Naive thymus-derived CD8-positive, alpha-beta T cell (primary cell): ENCODE measurements around the gene NIPAL3. TPM values are rescaled to one million over a fixed set of nuclear protein-coding genes. Genes with fewer than 3 reads are reported as not detected.

Experiments used
- ATAC-seq, 2 donors: fragments of 150-1000 bp; cut with Tn5 transposase in 1 of 2; sonication (Bioruptor Pico), chemical (Tn5 transposase) in 1 of 2; 1 replicate in 1 of 2; 2 replicates in 1 of 2; pipeline ENCODE4 v1.10.0; 2021; ENCODE audit warnings: mild to moderate bottlenecking in 2 of 2, moderate library complexity in 2 of 2
- POLR2A ChIA-PET: fragments of 350-600 bp; sonication (Branson Sonifier 250); formaldehyde crosslinking; loops from one replicate; lab custom pipeline; 2021; ENCODE audit warnings: antibody characterized with exemption; lab: Charles Lee
- DNase-seq, 10 donors: peaks; one replicate each; pipeline versions ENCODE4 v3.0.0 to v3.0.0-alpha.2; 2020 to 2022
- H3K27ac Mint-ChIP-seq, 10 donors: one replicate each; pipeline ENCODE4 v1.8.0; 2020 to 2022; ENCODE audit warnings: mild to moderate bottlenecking in 10 of 10, mixed read lengths in 10 of 10, moderate library complexity in 4 of 10, inconsistent platforms in 1 of 10
- H3K27me3 Mint-ChIP-seq, 5 donors: one replicate each; pipeline ENCODE4 v1.8.0; 2021 to 2022; ENCODE audit warnings: mixed read lengths in 5 of 5
- H3K36me3 Mint-ChIP-seq, 3 donors: one replicate each; pipeline ENCODE4 v1.8.0; 2020 to 2022; ENCODE audit warnings: mixed read lengths in 3 of 3, mild to moderate bottlenecking in 2 of 3, inconsistent platforms in 1 of 3
- H3K4me1 Mint-ChIP-seq, 4 donors: one replicate each; pipeline ENCODE4 v1.8.0; 2021 to 2022; ENCODE audit warnings: mixed read lengths in 4 of 4
- H3K4me3 Mint-ChIP-seq, 10 donors: one replicate each; pipeline ENCODE4 v1.8.0; 2020 to 2022; ENCODE audit warnings: mild to moderate bottlenecking in 10 of 10, mixed read lengths in 10 of 10, moderate library complexity in 6 of 10, inconsistent platforms in 1 of 10
- H3K9me3 Mint-ChIP-seq, 9 donors: one replicate each; pipeline ENCODE4 v1.8.0; 2020 to 2022; ENCODE audit warnings: mixed read lengths in 9 of 9, mild to moderate bottlenecking in 3 of 9, inconsistent platforms in 1 of 9, moderate library complexity in 1 of 9
- polyA plus RNA-seq, 3 donors: library from polyadenylated mRNA; unstranded; fragments of 300-500 nt; fragmentation: Illumina TruSeq; gene quantifications; one replicate each; pipeline ENCODE4 v1.2.3, GENCODE V29; 2021
- total RNA-seq, 8 experiments: library from RNA in 2 of 8; stranded (reverse) in 2 of 8; gene quantifications; one replicate each; pipeline ENCODE4 v1.2.3 and lab custom pipeline; 2021 to 2026

Gene NIPAL3
- total and polyA plus RNA-seq, 5 experiments from 2014 or later = 57.5 to 90.4 (median 59.3) TPM

- ATAC-seq = peak; percentile 45 to 59
- peak overlapping the region; percentile 76 to 95 (median 94) for H3K27ac Mint-ChIP-seq
- H3K4me3 Mint-ChIP-seq = peak overlapping the region in 8 of 10 donors; percentile 0 to 77 (median 15)
- POLR2A ChIA-PET = interaction anchor here (0.8 to 3.8 kb wide), 9 partner anchors 15 to 205 kb away, joined by 3 to 16 read pairs (median 3); partner anchors contain the start of genes NIPAL3, RCAN3 and STPG1
- peaks cover 18 to 33% (median 30%) of the 10 kb centered on the region in 4 donors for H3K4me1 Mint-ChIP-seq
- peaks cover 0 to 17% (median 5%) of the 10 kb centered on the region in 3 donors for H3K36me3 Mint-ChIP-seq
- no peaks in the 10 kb centered on the region for H3K27me3 Mint-ChIP-seq
- H3K9me3 Mint-ChIP-seq = no peaks in the 10 kb centered on the region
- peak in 3 of 10 donors; percentile 18 to 37 (median 34) for DNase-seq
These were observed 22.5 kb upstream of the NIPAL3 start for GRCh38 chr1:24392982-24393650.

GRCh38 chr1:24393892-24394291 lies 21.7 kb upstream of the NIPAL3 start:
- ATAC-seq = no peak
- Mint-ChIP-seq H3K9me3 (no peaks in the 10 kb centered on the region), H3K27ac (peak overlapping the region in 9 of 10 donors; percentile 76 to 95 (median 94)), H3K36me3 (peaks cover 0 to 13% (median 3%) of the 10 kb centered on the region in 3 donors), H3K4me1 (peaks cover 18 to 33% (median 30%) of the 10 kb centered on the region in 4 donors), H3K4me3 (peak overlapping the region in 1 of 10 donors; percentile 62), H3K27me3 (no peaks in the 10 kb centered on the region)
- no peak for DNase-seq
- POLR2A ChIA-PET = interaction anchor here (0.8 to 1.8 kb wide), 5 partner anchors 14 to 197 kb away, joined by 3 to 10 read pairs (median 3); partner anchors contain the start of genes NIPAL3, RCAN3 and STPG1

- Mint-ChIP-seq H3K9me3 (no peaks in the 10 kb centered on the region), H3K27ac (peak overlapping the region in 1 of 10 donors; percentile 13), H3K4me3 (no peak overlapping the region), H3K4me1 (no peaks in the 10 kb centered on the region), H3K36me3 (peaks cover 0 to 17% (median 6%) of the 10 kb centered on the region in 3 donors), H3K27me3 (no peaks in the 10 kb centered on the region)
- POLR2A ChIA-PET = no interaction called here
- no peak for ATAC-seq
- DNase-seq = no peak
These were observed 15.5 kb upstream of the NIPAL3 start for GRCh38 chr1:24400065-24400464.

- POLR2A ChIA-PET = interaction anchor here (0.8 to 1.6 kb wide), 2 partner anchors 11 to 13 kb away, joined by 3 to 7 read pairs; partner anchors contain the start of gene STPG1
- H3K4me1 Mint-ChIP-seq = no peaks in the 10 kb centered on the region
- H3K9me3 Mint-ChIP-seq = peaks cover 0 to 6% (median 0%) of the 10 kb centered on the region in 9 donors
- H3K36me3 Mint-ChIP-seq = peaks cover 0 to 17% (median 10%) of the 10 kb centered on the region in 3 donors
- no peak for DNase-seq
- ATAC-seq = no peak
- no peak overlapping the region for H3K4me3 Mint-ChIP-seq
- H3K27ac Mint-ChIP-seq = no peak overlapping the region
- H3K27me3 Mint-ChIP-seq = no peaks in the 10 kb centered on the region
These were observed 11.8 kb upstream of the NIPAL3 start for GRCh38 chr1:24403806-24404205.

- Mint-ChIP-seq H3K4me3 (no peak overlapping the region), H3K9me3 (peaks cover 0 to 6% (median 0%) of the 10 kb centered on the region in 9 donors), H3K36me3 (peaks cover 0 to 8% (median 0%) of the 10 kb centered on the region in 3 donors), H3K4me1 (peaks cover under 1 to 10% (median 4%) of the 10 kb centered on the region in 4 donors), H3K27ac (no peak overlapping the region), H3K27me3 (no peaks in the 10 kb centered on the region)
- DNase-seq (no peak), ATAC-seq (no peak)
- POLR2A ChIA-PET = no interaction called here
These were observed 8.8 kb upstream of the NIPAL3 start for GRCh38 chr1:24406788-24407187.

GRCh38 chr1:24409535-24409934 lies 6.1 kb upstream of the NIPAL3 start:
- POLR2A ChIA-PET = interaction anchor here (0.6 to 1.0 kb wide), 2 partner anchors 9 to 95 kb away, joined by 3 to 4 read pairs; no protein-coding TSS in a partner anchor
- Mint-ChIP-seq H3K4me3 (no peak overlapping the region), H3K27ac (peak overlapping the region in 1 of 10 donors; percentile 17), H3K9me3 (peaks cover 0 to 6% (median 0%) of the 10 kb centered on the region in 9 donors), H3K27me3 (no peaks in the 10 kb centered on the region), H3K36me3 (peaks cover 0 to 8% (median 0%) of the 10 kb centered on the region in 3 donors), H3K4me1 (peaks cover 9 to 32% (median 24%) of the 10 kb centered on the region in 4 donors)
- ATAC-seq = no peak
- no peak for DNase-seq

GRCh38 chr1:24410750-24411149 lies 4.9 kb upstream of the NIPAL3 start:
- H3K4me3 Mint-ChIP-seq = no peak overlapping the region
- H3K36me3 Mint-ChIP-seq = peaks cover 0 to 8% (median 0%) of the 10 kb centered on the region in 3 donors
- no peaks in the 10 kb centered on the region for H3K27me3 Mint-ChIP-seq
- ATAC-seq (no peak), DNase-seq (no peak)
- H3K4me1 Mint-ChIP-seq = peaks cover 14 to 43% (median 34%) of the 10 kb centered on the region in 4 donors
- POLR2A ChIA-PET = no interaction called here
- H3K9me3 Mint-ChIP-seq = peaks cover 0 to 6% (median 0%) of the 10 kb centered on the region in 9 donors
- no peak overlapping the region for H3K27ac Mint-ChIP-seq

GRCh38 chr1:24411963-24412362 lies 3.6 kb upstream of the NIPAL3 start:
- POLR2A ChIA-PET = interaction anchor here (0.7 to 1.4 kb wide), 2 partner anchors 69 to 1847 kb away, joined by 3 to 4 read pairs; no protein-coding TSS in a partner anchor
- Mint-ChIP-seq H3K4me1 (peaks cover 23 to 55% (median 41%) of the 10 kb centered on the region in 4 donors), H3K27me3 (no peaks in the 10 kb centered on the region), H3K9me3 (peaks cover 0 to 6% (median 0%) of the 10 kb centered on the region in 9 donors), H3K36me3 (peaks cover 0 to 8% (median 0%) of the 10 kb centered on the region in 3 donors), H3K4me3 (peak overlapping the region in 6 of 10 donors; percentile 14 to 52 (median 36)), H3K27ac (peak overlapping the region in 3 of 10 donors; percentile 19 to 44 (median 41))
- ATAC-seq (no peak), DNase-seq (no peak)

GRCh38 chr1:24412408-24412807 lies 3.2 kb upstream of the NIPAL3 start:
- Mint-ChIP-seq H3K9me3 (peaks cover 0 to 6% (median 0%) of the 10 kb centered on the region in 9 donors), H3K27me3 (no peaks in the 10 kb centered on the region), H3K4me3 (peak overlapping the region in 9 of 10 donors; percentile 14 to 97 (median 90)), H3K36me3 (peaks cover 0 to 8% (median 0%) of the 10 kb centered on the region in 3 donors), H3K27ac (peak overlapping the region in 3 of 10 donors; percentile 19 to 44 (median 41)), H3K4me1 (peaks cover 25 to 60% (median 46%) of the 10 kb centered on the region in 4 donors)
- no peak for ATAC-seq
- POLR2A ChIA-PET = interaction anchor here (1.2 to 7.9 kb wide), 4 partner anchors 19 to 123 kb away, joined by 3 to 183 read pairs (median 6); partner anchors contain the start of gene RCAN3
- no peak for DNase-seq

- H3K4me1 Mint-ChIP-seq = peaks cover 28 to 70% (median 56%) of the 10 kb centered on the region in 4 donors
- H3K9me3 Mint-ChIP-seq = no peaks in the 10 kb centered on the region
- peak; percentile 4 to 24 for ATAC-seq
- DNase-seq = peak; percentile 47 to 84 (median 71)
- peaks cover 0 to 6% (median 2%) of the 10 kb centered on the region in 3 donors for H3K36me3 Mint-ChIP-seq
- H3K4me3 Mint-ChIP-seq = peak within 1 kb of the TSS; percentile 90 to 100 (median 94)
- H3K27me3 Mint-ChIP-seq = no peaks in the 10 kb centered on the region
- POLR2A ChIA-PET = interaction anchor here (1.2 to 7.9 kb wide), 8 partner anchors 10 to 229 kb away, joined by 3 to 183 read pairs (median 8); partner anchors contain the start of genes RCAN3 and SRRM1
- peak within 1 kb of the TSS; percentile 86 to 97 (median 94) for H3K27ac Mint-ChIP-seq
These were observed 2.0 kb upstream of the NIPAL3 start, which contains the start of gene STPG1 for GRCh38 chr1:24413350-24414163. Gene STPG1 (minus strand): TSS chr1:24413782. CDS start chr1:24401388, 12,394 bp downstream.

GRCh38 chr1:24414775-24415333 lies 748 bp upstream of the NIPAL3 start:
- Mint-ChIP-seq H3K27ac (peak overlapping the region; percentile 66 to 98 (median 94)), H3K27me3 (no peaks in the 10 kb centered on the region), H3K4me1 (peaks cover 38 to 83% (median 69%) of the 10 kb centered on the region in 4 donors), H3K4me3 (peak overlapping the region; percentile 92 to 100 (median 98)), H3K36me3 (peaks cover 0 to 18% (median 9%) of the 10 kb centered on the region in 3 donors), H3K9me3 (no peaks in the 10 kb centered on the region)
- DNase-seq (no peak), ATAC-seq (no peak)
- POLR2A ChIA-PET = interaction anchor here (0.6 to 7.9 kb wide), 18 partner anchors 11 to 227 kb away, joined by 3 to 183 read pairs (median 6); partner anchors contain the start of genes RCAN3 and SRRM1
